PC-3 (cell line): Measurements from ENCODE around the gene PLXDC1.

Source experiments
- CTCF ChIP-seq: fragments of 300-600 bp; sonication (generic); conservative IDR thresholded peaks from 2 replicates; pipeline ENCODE4 v1.5.1; 2017; ENCODE audit warnings: antibody characterized with exemption, low read depth, mild to moderate bottlenecking, low read length
- EZH2 ChIP-seq: fragments of 300-600 bp; sonication (generic); IDR thresholded peaks from one replicate; pipeline ENCODE4 v1.6.1; 2017; ENCODE audit warnings: antibody characterized with exemption, mild to moderate bottlenecking, low read length; ENCODE audit not compliant: unreplicated experiment
- EZH2phosphoT487 ChIP-seq: fragments of 300-600 bp; sonication (generic); IDR thresholded peaks from 2 replicates; pipeline ENCODE4 v1.6.1; 2018; ENCODE audit warnings: mild to moderate bottlenecking, antibody characterized with exemption, low read length, borderline replicate concordance

- TF ChIP-seq CTCF (no peak), EZH2 (no peak), EZH2phosphoT487 (no peak)
These were observed 46.8 kb downstream of the PLXDC1 start for GRCh38 chr17:39104657-39105056.
